Tibial artery (tissue), 4 donors: ENCODE results near the gene RXRA.

ENCODE experiments used
- DNase-seq, 2 donors: peaks; one replicate each; pipeline ENCODE4 v3.0.0-alpha.2; 2019
- H3K27ac ChIP-seq, 2 donors: fragments of 200-600 bp; sonication (generic) in 1 of 2; 1 replicate in 1 of 2; 2 replicates in 1 of 2; pipeline ENCODE4 v1.5.1; 2018 to 2019; ENCODE audit warnings: mild to moderate bottlenecking in 1 of 2
- H3K27me3 ChIP-seq, 2 donors: fragments of 200-600 bp; sonication (generic) in 1 of 2; one replicate each; pipeline versions ENCODE4 v1.5.1 to v1.6.0; 2016 to 2019
- H3K36me3 ChIP-seq, 3 donors: fragments of 200-600 bp; sonication (generic) in 2 of 3; one replicate each; pipeline ENCODE4 v1.5.1; 2016 to 2019; ENCODE audit warnings: mild to moderate bottlenecking in 2 of 3
- H3K4me1 ChIP-seq, 4 donors: fragments of 200-600 bp; sonication (generic) in 2 of 4; 1 replicate in 3 of 4; 2 replicates in 1 of 4; pipeline ENCODE4 v1.5.1; 2016 to 2019
- H3K4me3 ChIP-seq, 2 donors: fragments of 200-600 bp; sonication (generic) in 1 of 2; 1 replicate in 1 of 2; 2 replicates in 1 of 2; pipeline ENCODE4 v1.5.1; 2018 to 2019; ENCODE audit warnings: mild to moderate bottlenecking in 2 of 2
- H3K9me3 ChIP-seq, 3 donors: fragments of 200-600 bp; sonication (generic) in 1 of 3; one replicate each; pipeline ENCODE4 v1.5.1; 2016 to 2019
- CTCF ChIP-seq, 2 experiments: fragments of 200-600 bp in 1 of 2; fragments of 450-650 bp in 1 of 2; IDR thresholded peaks; one replicate each; pipeline ENCODE4 v1.5.1; 2017 to 2019; ENCODE audit warnings: antibody characterized with exemption in 2 of 2, mild to moderate bottlenecking in 1 of 2, moderate library complexity in 1 of 2
- intact Hi-C: fragments of 100-400 bp; cut with DNase I; formaldehyde crosslinking; loops from one replicate; pipeline ENCODE4 v1.15.0; 2023; ENCODE audit warnings: low total_unique reads

RXRA gene

DNA sequence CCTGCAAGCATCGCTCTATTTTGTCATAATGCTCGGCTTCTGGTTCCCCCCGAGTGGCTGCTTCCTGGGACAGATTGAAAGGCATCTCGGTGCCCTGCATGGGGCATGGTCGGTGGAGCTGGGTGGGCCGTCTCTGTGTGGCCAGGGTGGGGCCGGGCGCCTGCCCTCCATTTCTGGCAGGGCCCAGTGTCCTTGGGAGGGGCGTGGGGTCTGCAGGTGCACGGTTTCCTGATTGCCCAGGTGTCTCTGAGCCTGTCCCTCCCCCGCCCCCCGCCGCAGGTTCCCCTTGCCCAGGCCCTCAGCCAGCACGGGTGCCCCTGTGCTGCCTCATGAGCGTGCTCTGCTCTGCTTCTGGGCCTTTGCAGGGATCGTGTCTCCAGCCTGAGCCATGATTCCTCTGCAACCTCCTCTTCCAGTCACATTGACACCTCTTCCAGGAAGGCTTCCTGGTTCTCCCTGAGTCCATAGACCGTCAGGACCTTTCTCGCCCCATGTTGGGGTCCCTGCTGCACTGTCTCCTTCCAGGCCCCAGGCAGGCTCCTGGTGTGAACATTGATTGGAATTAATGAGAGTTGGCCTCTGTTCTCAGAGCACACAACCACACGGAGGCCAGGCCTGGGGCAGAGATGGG lies 90.2 kb downstream of the RXRA start:
- Histone ChIP-seq H3K27ac (no peak overlapping the region), H3K36me3 (peaks cover 19 to 69% (median 56%) of the 10 kb centered on the region in 3 donors), H3K27me3 (no peaks in the 10 kb centered on the region), H3K4me3 (no peak overlapping the region), H3K4me1 (peaks cover 0 to 32% (median 19%) of the 10 kb centered on the region in 4 donors), H3K9me3 (no peaks in the 10 kb centered on the region)
- no peak for TF ChIP-seq CTCF (IDR thresholded peaks at IDR 0.05)
- DNase-seq, result no peak
- intact Hi-C loops, result no loop called here

GRCh38 chr9:134418354-134418753 lies 92.1 kb downstream of the RXRA start:
- DNase-seq, result no peak
- Histone ChIP-seq H3K36me3 (peaks cover 24 to 88% (median 72%) of the 10 kb centered on the region in 3 donors), H3K4me1 (peaks cover 0 to 27% (median 9%) of the 10 kb centered on the region in 4 donors), H3K27me3 (no peaks in the 10 kb centered on the region), H3K4me3 (no peak overlapping the region), H3K27ac (no peak overlapping the region), H3K9me3 (no peaks in the 10 kb centered on the region)
- TF ChIP-seq CTCF (IDR thresholded peaks at IDR 0.05), result no peak
- intact Hi-C loops, result no loop called here

GRCh38 chr9:134419000-134419683 lies 92.9 kb downstream of the RXRA start:
- H3K4me3 ChIP-seq, result no peak overlapping the region
- no peak overlapping the region for H3K27ac ChIP-seq
- peaks cover 0 to 19% (median 6%) of the 10 kb centered on the region in 4 donors for H3K4me1 ChIP-seq
- TF ChIP-seq CTCF (IDR thresholded peaks at IDR 0.05), result no peak
- H3K9me3 ChIP-seq, result no peaks in the 10 kb centered on the region
- intact Hi-C loops, result no loop called here
- peaks cover 24 to 93% (median 78%) of the 10 kb centered on the region in 3 donors for H3K36me3 ChIP-seq
- no peak for DNase-seq
- H3K27me3 ChIP-seq, result no peaks in the 10 kb centered on the region

- peaks cover 0 to 13% (median 4%) of the 10 kb centered on the region in 4 donors for H3K4me1 ChIP-seq
- TF ChIP-seq CTCF (IDR thresholded peaks at IDR 0.05), result no peak
- intact Hi-C loops, result no loop called here
- H3K27me3 ChIP-seq, result no peaks in the 10 kb centered on the region
- peaks cover 24 to 93% (median 83%) of the 10 kb centered on the region in 3 donors for H3K36me3 ChIP-seq
- no peaks in the 10 kb centered on the region for H3K9me3 ChIP-seq
- no peak for DNase-seq
- no peak overlapping the region for H3K4me3 ChIP-seq
- H3K27ac ChIP-seq, result no peak overlapping the region
These were observed 93.4 kb downstream of the RXRA start for GRCh38 chr9:134419684-134420076.

DNA sequence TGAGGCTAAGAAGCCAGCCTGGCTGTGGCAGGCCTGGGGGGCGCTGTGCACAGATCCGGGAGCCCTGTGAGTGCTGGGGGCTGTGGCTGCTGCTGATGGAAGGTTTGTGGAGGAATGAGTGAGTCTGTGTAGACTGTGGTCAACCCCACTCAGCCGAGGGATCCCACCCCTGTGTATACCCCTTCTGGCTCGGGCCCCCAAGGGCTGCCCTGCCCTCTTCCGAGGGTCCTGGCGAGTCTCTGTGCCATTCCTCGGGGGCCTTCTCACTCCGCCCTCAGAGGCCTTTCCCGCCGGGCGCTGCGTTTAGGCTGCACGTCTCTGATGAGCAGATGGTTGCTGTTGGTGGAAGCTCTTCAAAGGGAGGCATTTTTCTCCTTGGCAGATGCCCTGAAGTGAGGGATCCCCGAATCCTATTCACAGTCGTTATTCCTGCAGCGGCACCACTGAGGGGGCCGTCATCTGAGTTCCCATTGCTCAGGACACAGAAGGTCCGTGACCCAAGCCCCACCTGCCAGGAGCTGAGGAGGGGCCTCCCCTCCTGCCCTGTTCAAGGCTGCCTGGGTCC lies 94.1 kb downstream of the RXRA start:
- H3K27ac ChIP-seq, result no peak overlapping the region
- intact Hi-C loops, result no loop called here
- peaks cover 24 to 91% (median 88%) of the 10 kb centered on the region in 3 donors for H3K36me3 ChIP-seq

More for the DNA sequence above, 94.1 kb downstream of the RXRA start:
- Histone ChIP-seq H3K4me1 (peaks cover 0 to 13% (median 4%) of the 10 kb centered on the region in 4 donors), H3K4me3 (no peak overlapping the region), H3K27me3 (no peaks in the 10 kb centered on the region), H3K9me3 (no peaks in the 10 kb centered on the region)
- TF ChIP-seq CTCF (IDR thresholded peaks at IDR 0.05), result no peak
- no peak for DNase-seq
